Fibroblast of skin of scalp (primary cell): ENCODE measurements around the gene NCF4. TPM values are rescaled to one million over a fixed set of nuclear protein-coding genes. Genes with fewer than 3 reads are reported as not detected.

Source experiments
- DNase-seq: peaks from one replicate; pipeline ENCODE4 v3.0.0-alpha.2; 2013
- polyA plus RNA-seq, 2 experiments: library from polyadenylated mRNA; unstranded; fragments of 120-200 nt; gene quantifications; one replicate each; pipeline ENCODE4 v1.2.1, GENCODE V29; 2013; ENCODE audit not compliant: insufficient read length in 2 of 2

NCF4 gene
- polyA plus RNA-seq (2013, experiment 1 of 2; ENCODE audit: insufficient read length) = not detected
- 0.21 TPM for polyA plus RNA-seq (2013, experiment 2 of 2; ENCODE audit: insufficient read length)

DNA sequence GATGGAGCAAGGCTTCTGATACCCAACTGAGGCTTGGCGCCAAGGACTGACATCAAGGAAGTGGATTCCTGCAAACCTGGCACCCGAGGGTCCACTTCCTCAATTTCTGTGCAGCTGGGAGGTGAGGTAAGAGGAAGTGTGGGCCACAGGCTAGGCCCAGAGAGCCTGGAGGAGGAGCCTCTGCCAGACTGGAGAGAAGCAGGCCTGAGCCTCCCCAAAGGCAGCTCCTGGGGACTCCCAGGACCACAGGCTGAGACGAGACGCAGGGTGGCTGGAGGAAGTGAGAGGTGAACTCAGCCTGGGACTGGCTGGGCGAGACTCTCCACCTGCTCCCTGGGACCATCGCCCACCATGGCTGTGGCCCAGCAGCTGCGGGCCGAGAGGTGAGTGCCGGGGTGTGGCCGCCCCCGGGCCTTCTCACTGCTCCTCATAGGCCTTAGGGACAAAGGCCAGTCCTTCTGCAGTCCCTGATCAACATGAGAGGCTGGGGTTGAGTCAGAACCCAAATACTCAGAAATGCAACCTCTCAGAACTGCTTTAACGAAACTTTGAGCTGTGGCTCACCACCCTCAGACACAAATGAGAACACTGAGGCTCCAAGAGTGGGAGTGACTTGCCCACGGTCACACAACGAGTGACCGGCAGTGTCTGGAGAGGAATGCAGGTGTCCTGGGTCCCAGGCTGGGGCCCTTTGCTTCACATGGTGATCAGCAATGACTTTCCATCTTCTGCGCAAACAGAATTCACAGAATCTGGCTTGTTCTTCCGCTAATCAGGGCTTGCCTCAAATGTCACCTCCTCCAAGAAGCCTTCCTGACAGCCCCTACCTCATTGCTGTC, at the start of gene NCF4:
TSS of gene NCF4 (plus strand) at position 186 of the 839 bp plus-strand sequence. CDS start at position 352, 166 bp downstream.
- no peak for DNase-seq

- DNase-seq = no peak
Measured at GRCh38 chr22:36811094-36811800, 49.6 kb upstream of the NCF4 start.

DNA sequence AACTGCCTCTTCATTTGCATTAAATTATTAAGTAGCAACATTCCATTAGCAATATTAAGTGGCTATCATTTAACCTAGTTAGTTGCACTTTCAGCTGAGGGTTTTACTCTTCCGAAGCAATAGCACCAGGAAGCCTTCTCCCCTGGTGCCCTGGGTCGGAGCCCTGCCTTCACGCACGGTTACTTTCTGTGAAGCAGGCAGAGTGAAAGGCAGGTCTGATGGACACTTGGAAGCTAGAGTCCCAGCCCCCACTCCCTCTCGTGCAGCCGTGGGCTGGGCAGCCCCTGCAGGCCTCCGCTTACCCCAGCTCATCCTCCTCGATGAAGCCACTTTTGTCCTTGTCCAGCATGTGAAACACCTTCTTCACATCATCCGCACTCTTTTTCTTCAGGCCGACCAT, 46.0 kb upstream of the NCF4 start:
- no peak for DNase-seq

DNA sequence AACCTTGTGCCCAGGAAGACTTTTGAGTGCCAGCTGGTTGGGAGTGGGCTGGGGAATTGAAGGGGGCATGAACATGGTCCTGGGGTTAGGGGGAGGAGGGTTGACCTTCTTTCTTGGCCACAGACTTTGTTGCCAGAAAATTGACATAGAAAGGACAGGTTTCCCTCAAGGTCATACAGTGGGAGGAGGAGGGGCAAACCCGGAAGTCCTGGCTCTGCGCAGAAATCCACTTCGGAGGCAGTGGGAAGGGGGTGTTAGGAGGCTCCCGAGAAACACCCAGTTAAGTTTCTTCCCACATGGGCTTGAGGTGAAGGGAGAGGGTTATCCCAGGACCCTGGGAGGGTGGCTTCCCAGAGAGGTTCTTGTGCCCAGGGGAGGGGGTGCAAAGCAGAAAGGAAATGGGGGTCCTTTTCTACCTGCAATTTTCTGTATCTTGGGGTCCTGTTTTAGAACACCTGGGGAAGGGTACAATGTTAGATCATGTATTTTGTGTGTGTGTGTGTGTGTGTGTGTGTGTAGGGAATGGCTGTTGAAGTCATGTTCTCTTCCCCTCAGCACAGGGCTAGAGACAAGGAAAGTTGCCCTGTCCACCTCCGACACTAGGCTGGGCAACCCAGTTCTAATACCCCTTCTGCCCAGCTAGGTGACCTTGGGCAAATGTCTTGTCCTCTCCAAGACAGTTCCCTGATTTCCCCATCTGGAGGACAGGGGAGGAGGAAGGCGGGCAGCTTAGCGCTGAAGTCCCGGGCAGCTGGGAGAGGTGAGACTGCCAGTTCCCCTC, 45.1 kb upstream of the NCF4 start:
- no peak for DNase-seq

GRCh38 chr22:36816339-36816635, 44.5 kb upstream of the NCF4 start:
- no peak for DNase-seq

DNA sequence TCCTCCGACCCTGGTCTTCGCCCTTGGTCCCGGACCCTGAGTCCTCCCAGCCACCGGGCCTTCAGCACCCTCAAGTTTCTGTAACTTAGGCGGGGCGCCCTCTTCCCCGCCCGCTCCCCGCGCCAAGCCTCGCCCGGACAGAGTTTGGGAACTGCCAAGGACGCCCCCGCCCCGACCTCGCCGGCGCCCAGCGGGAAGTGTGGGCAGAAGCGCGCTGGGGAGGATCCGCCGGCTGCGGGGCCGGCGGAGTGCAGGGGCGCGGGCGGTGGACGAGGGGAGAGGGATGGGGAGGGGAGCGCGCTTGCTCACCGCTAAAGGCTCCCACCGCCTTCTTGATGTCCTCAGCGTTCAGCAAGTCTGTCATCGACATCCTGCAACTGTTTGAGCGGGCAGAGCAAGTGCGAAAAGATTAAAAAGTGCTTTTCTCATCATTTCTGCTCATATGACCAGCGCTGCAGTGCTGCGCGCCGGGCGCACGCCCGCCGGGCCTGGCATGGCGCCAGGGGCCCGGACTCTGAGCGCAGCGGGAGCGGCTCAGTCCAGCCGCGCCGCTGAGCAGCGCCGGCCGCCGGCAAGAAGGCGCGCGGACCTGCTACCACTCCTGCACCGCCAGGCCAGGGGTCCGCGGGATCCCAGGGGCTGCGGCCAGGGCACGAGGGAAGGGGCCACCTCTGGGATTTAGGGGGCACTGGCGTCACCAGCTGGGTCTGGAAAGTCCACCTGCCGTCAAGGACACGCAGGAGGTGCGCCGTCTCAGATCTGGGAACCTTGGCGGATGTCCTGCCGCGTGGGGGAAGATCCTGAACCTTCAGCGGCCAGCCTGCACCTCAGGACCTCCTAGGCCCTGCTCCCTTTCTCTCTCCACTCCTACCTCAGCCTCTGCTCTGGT, 43.9 kb upstream of the NCF4 start, which contains the start of gene PVALB:
TSS of gene PVALB (minus strand) at position 400 of the 889 bp plus-strand sequence. CDS start at position 370, 30 bp downstream.
- DNase-seq = peak; percentile 12

DNA sequence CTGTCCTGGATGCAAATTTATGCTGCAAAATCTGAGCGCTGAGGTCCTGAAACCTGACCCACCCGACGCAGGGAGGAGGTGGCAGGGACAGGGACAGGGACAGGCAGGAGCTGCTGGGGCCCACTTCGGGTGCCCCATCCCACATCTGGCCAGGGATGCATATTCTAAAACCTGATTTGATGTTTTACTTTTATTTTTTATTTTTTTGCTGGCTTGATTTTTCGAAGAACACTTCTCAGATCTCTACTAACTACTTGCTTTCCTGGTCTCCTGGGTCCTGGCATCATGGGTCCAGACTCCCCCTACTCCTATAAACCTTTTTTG, 43.3 kb upstream of the NCF4 start:
- no peak for DNase-seq

- no peak for DNase-seq
Measured at GRCh38 chr22:36818010-36818642, 42.7 kb upstream of the NCF4 start.

GRCh38 chr22:36819112-36819511, 41.7 kb upstream of the NCF4 start:
- DNase-seq = peak; percentile 11

DNA sequence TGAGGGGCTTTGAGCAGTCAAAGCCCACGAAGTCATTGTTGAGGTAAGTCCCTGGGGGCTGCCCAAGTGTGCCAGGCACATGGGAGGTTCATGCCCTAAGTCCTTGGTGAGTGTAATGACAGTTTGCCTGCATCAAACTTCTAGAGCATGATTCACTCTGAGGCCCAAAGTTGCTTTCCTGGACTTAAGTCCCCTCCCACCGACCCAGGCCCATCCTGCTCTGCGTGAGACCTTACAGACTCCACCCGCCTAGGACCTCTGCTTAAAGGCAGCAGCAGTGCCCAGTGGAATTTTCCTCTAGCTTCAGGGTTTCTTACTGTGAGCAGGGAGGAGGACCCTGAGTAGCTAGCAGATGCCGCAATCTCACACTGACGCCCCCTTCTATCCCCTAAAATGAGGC, 38.2 kb upstream of the NCF4 start:
- DNase-seq = peak; percentile 4

- peak; percentile 37 for DNase-seq
Measured at GRCh38 chr22:36823186-36823839, 37.5 kb upstream of the NCF4 start.

DNA sequence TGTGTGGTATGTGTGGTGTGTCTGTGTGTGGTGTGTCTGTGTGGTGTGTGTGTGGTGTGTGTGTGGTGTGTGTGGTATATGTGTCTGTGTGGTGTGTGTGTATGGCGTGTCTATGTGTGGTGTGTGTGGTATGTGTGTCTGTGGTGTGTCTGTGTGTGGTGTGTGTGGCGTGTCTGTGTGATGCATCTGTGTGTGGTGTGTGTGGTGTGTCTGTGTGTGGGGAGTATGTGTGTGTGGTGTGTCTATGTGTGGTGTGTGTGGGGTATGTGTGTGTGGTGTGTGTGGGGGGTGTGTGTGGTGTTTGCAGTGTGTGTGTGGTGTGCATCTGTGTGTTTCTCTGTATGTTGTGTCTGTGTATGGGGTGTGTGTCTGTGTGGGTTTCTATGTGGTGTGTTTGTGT, 36.2 kb upstream of the NCF4 start:
- DNase-seq = no peak

DNA sequence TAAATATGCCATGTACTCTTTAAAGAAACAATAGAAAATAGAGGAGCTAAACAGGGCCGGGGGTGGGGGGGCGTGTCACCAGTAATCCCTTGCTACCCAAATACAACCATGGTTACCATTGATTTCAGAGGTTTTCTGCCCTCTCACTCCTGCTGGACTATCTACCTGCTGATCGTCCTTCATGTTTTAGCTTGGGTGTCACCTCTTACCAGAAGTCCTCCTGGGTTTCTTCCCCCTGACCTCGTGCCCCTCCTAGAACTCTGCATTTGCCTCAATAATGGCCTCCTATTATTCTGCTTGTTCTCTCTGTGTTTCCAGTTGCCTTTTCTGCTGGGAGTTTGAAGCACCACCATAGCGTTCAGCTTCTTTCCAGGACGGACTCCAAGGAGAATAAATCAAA, 34.5 kb upstream of the NCF4 start:
- no peak for DNase-seq

GRCh38 chr22:36828815-36829214, 32.0 kb upstream of the NCF4 start:
- no peak for DNase-seq

DNA sequence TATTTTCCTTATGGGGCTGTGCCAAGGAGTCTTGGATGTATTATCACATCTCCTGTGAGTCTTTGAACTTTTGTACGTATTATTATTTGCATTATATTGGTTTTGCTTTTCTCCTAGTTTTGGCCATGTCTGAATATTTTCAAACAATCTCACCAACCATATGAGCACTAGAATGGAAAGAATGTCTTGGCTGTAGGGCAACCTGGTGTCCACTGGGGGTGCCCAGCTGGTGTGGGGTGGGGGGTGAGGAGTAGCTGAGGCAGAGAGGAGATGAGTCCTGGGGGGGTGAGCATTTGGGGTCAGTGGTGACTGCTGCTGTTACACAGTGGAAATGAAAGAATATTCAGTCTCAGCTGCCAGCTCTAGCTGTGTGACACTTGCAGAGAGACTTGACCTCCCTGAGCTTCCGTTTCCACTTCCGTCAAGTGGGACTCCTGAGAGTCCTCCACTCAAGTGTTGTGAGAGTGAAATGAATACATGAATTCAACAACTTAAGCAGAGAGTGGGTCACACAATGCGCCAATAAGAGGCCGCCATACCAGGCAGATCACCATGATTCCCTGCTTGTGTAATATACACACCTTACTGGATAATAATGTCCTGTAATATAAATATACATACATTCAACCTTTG, 31.3 kb upstream of the NCF4 start:
- no peak for DNase-seq

GRCh38 chr22:36830601-36831000, 30.2 kb upstream of the NCF4 start:
- DNase-seq = no peak

DNA sequence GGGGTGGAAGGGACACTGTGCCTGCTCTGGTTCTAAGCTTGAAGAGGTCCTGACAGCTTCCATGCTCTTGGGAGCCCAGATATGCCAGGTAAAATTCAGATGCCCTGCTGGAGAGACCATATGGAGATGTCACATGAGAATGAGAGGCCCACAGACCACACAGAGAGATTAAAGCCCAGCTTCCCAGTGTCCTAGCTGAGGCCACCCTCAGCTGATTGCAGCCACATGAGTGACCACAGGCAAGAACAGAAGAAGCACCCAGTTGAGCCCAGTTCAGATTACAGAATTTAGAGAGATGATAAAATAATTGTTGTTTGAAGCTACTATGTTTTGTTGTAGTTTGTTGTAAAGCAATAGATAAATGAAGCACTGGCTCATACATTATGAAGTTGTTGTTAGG, 29.6 kb upstream of the NCF4 start:
- DNase-seq = no peak

GRCh38 chr22:36831717-36832116, 29.1 kb upstream of the NCF4 start:
- no peak for DNase-seq

DNA sequence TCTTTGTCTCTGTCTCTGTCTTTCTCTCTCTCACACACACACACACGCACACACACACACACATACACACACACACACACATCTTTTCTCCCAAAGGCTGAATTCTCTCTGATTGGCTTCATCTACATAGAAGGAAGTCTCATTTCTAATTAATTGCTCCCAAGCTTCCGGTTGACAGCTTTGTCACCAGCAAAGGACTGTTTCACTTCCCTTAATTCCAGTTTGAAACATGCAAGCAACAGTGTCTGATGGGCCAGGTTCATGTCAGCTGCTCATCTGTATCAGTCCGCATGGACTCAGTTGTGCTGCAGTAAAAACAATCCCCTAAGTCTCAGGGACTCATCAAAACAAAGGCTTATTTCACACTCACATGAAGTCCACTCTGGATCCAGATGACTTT, 27.7 kb upstream of the NCF4 start:
- no peak for DNase-seq

GRCh38 chr22:36835903-36836302, 24.9 kb upstream of the NCF4 start:
- no peak for DNase-seq
